ENCODE measurements around the gene CACNA1E.

CACNA1E gene

GRCh38 chr1:181675918-181676190 is 192.5 kb downstream of the CACNA1E start:
- DNase-seq (ENCODE audit: low read depth in 4 of 4, low spot score in 1 of 4): no peak

- no peak for DNase-seq (ENCODE audit: low read depth in 4 of 4, low spot score in 1 of 4)
These were observed 193.0 kb downstream of the CACNA1E start for GRCh38 chr1:181676269-181676668.

- DNase-seq (ENCODE audit: low read depth in 4 of 4, low spot score in 1 of 4): no peak
These were observed 197.0 kb downstream of the CACNA1E start for GRCh38 chr1:181680332-181680731.

- no peak for DNase-seq (ENCODE audit: low read depth in 4 of 4, low spot score in 1 of 4)
These were observed 197.6 kb downstream of the CACNA1E start for GRCh38 chr1:181680871-181681270.

GRCh38 chr1:181685211-181685610 is 201.9 kb downstream of the CACNA1E start:
- no peak for DNase-seq (ENCODE audit: low read depth in 4 of 4, low spot score in 1 of 4)

- DNase-seq (ENCODE audit: low read depth in 4 of 4, low spot score in 1 of 4): no peak
These were observed 218.6 kb downstream of the CACNA1E start for GRCh38 chr1:181701891-181702290.

GRCh38 chr1:181704546-181704945 is 221.2 kb downstream of the CACNA1E start:
- DNase-seq (ENCODE audit: low read depth in 4 of 4, low spot score in 1 of 4): no peak

GRCh38 chr1:181711820-181712219 is 228.5 kb downstream of the CACNA1E start:
- DNase-seq (ENCODE audit: low read depth in 4 of 4, low spot score in 1 of 4): no peak

- no peak for DNase-seq (ENCODE audit: low read depth in 4 of 4, low spot score in 1 of 4)
These were observed 229.4 kb downstream of the CACNA1E start for GRCh38 chr1:181712711-181713110.

- DNase-seq (ENCODE audit: low read depth in 4 of 4, low spot score in 1 of 4): no peak
These were observed 231.1 kb downstream of the CACNA1E start for GRCh38 chr1:181714428-181714827.

- DNase-seq (ENCODE audit: low read depth in 4 of 4, low spot score in 1 of 4): no peak
These were observed 234.7 kb downstream of the CACNA1E start for GRCh38 chr1:181718034-181718433.

GRCh38 chr1:181726320-181727012 is 243.1 kb downstream of the CACNA1E start:
- no peak for DNase-seq (ENCODE audit: low read depth in 4 of 4, low spot score in 1 of 4)

- no peak for DNase-seq (ENCODE audit: low read depth in 4 of 4, low spot score in 1 of 4)
These were observed 247.3 kb downstream of the CACNA1E start for GRCh38 chr1:181730606-181731005.

GRCh38 chr1:181732218-181732990 is 249.1 kb downstream of the CACNA1E start:
- DNase-seq (ENCODE audit: low read depth in 4 of 4, low spot score in 1 of 4): no peak

GRCh38 chr1:181733486-181733885 is 250.2 kb downstream of the CACNA1E start:
- no peak for DNase-seq (ENCODE audit: low read depth in 4 of 4, low spot score in 1 of 4)

GRCh38 chr1:181737056-181737455 is 253.7 kb downstream of the CACNA1E start:
- DNase-seq (ENCODE audit: low read depth in 4 of 4, low spot score in 1 of 4): no peak

- no peak for DNase-seq (ENCODE audit: low read depth in 4 of 4, low spot score in 1 of 4)
These were observed 255.9 kb downstream of the CACNA1E start for GRCh38 chr1:181739214-181739613.

GRCh38 chr1:181742426-181742825 is 259.1 kb downstream of the CACNA1E start:
- DNase-seq (ENCODE audit: low read depth in 4 of 4, low spot score in 1 of 4): no peak

GRCh38 chr1:181743878-181744312 is 260.6 kb downstream of the CACNA1E start:
- no peak for DNase-seq (ENCODE audit: low read depth in 4 of 4, low spot score in 1 of 4)

- no peak for DNase-seq (ENCODE audit: low read depth in 4 of 4, low spot score in 1 of 4)
These were observed 262.9 kb downstream of the CACNA1E start for GRCh38 chr1:181746224-181746623.

GRCh38 chr1:181748013-181748412 is 264.7 kb downstream of the CACNA1E start:
- DNase-seq (ENCODE audit: low read depth in 4 of 4, low spot score in 1 of 4): no peak

- DNase-seq (ENCODE audit: low read depth in 4 of 4, low spot score in 1 of 4): no peak
These were observed 270.8 kb downstream of the CACNA1E start for GRCh38 chr1:181754103-181754502.

- DNase-seq (ENCODE audit: low read depth in 4 of 4, low spot score in 1 of 4): no peak
These were observed 276.2 kb downstream of the CACNA1E start for GRCh38 chr1:181759481-181759880.
